ENCODE results near the gene SRSF4. TPM values are rescaled to one million over a fixed set of nuclear protein-coding genes. Genes with fewer than 3 reads are reported as not detected.

Gene SRSF4
- total and polyA plus RNA-seq, 9 of the 15 experiments (the other 6 are each of a cell fraction or from before 2014, with no cell fraction given), result 15.9 to 132 (median 82.0) TPM

- TF ChIP-seq ZMIZ1 (IDR thresholded peaks at IDR 0.05; ENCODE audit: low read depth in 2 of 2, low read length in 2 of 2), result peak in 1 of 2 experiments; percentile 61; a peak in 1 of 4 replicates
- TF ChIP-seq HMGXB4 (CRISPR knock-in tag; IDR thresholded peaks at IDR 0.05), result peak; percentile 93; the same call in 1 of the 2 replicates
- TF ChIP-seq NCOA6 (IDR thresholded peaks at IDR 0.05), result no peak
- no peak for TF ChIP-seq TRIM25 (IDR thresholded peaks at IDR 0.05; ENCODE audit: borderline replicate concordance)
- TF ChIP-seq FOXK1 (CRISPR knock-in tag; IDR thresholded peaks at IDR 0.05; ENCODE audit: borderline replicate concordance), result no peak
- TF ChIP-seq SIX5 (IDR thresholded peaks at IDR 0.05; ENCODE audit: borderline replicate concordance in 1 of 2, insufficient read depth in 1 of 2, low read depth in 1 of 2, low read length in 2 of 2), result no peak
- no peak for TF ChIP-seq FOXA1 (IDR thresholded peaks at IDR 0.05; ENCODE audit: borderline replicate concordance)
- no peak for TF ChIP-seq ZNF133 (CRISPR knock-in tag; IDR thresholded peaks at IDR 0.05)
- no peak for TF ChIP-seq HINFP (tag; conservative IDR thresholded peaks at IDR 0.05; ENCODE audit: low read depth)
- peak; percentile 67 for TF ChIP-seq RBM25 (IDR thresholded peaks at IDR 0.05; ENCODE audit: low read depth, low read length, severe bottlenecking)
- peak; percentile 82 to 95 for TF ChIP-seq E2F6 (IDR thresholded peaks at IDR 0.05; ENCODE audit: borderline replicate concordance in 1 of 2, extremely low read depth in 1 of 2, insufficient read depth in 1 of 2, insufficient read length in 1 of 2, low read depth in 1 of 2, low read length in 1 of 2, poor library complexity in 1 of 2, severe bottlenecking in 1 of 2)
- no peak for TF ChIP-seq XRCC3 (IDR thresholded peaks at IDR 0.05)
- no peak; the same call in 1 of the 2 replicates for TF ChIP-seq SLC30A9 (CRISPR knock-in tag; IDR thresholded peaks at IDR 0.05)
- peak; percentile 94 for TF ChIP-seq POLR2A (conservative IDR thresholded peaks at IDR 0.05)
- peak; percentile 66 for TF ChIP-seq HNRNPL (IDR thresholded peaks at IDR 0.05; ENCODE audit: low read depth, low read length)
- peak in 1 of 2 experiments; percentile 70; a peak in 1 of 3 replicates for TF ChIP-seq CBX3 (IDR thresholded peaks at IDR 0.05; ENCODE audit: borderline replicate concordance in 1 of 2, low read length in 2 of 2)
Measured at GRCh38 chr1:29181413-29182225, at the start of gene SRSF4 (continued).

Measured in K562 (cell line).